Mammary epithelial cell (primary cell): ENCODE results near the gene SF3B4.

Experiments
- CTCF ChIP-seq, 2 donors: IDR thresholded peaks in 1 of 2; conservative IDR thresholded peaks in 1 of 2; 2 replicates each; pipeline ENCODE4 v1.5.1; 2011 to 2012; ENCODE audit warnings: inconsistent platforms in 2 of 2, low read length in 2 of 2, mild to moderate bottlenecking in 2 of 2, control low read depth in 1 of 2, low read depth in 1 of 2; ENCODE audit not compliant: insufficient read depth in 1 of 2; ENCODE audit errors: extremely low read depth in 1 of 2
- EZH2 ChIP-seq: IDR thresholded peaks from 2 replicates; pipeline ENCODE4 v1.6.1; 2012; ENCODE audit warnings: low read length, inconsistent platforms, borderline replicate concordance

GRCh38 chr1:149942207-149942606 is 14.6 kb upstream of the SF3B4 start:
- peak in 1 of 2 donors; percentile 10 for TF ChIP-seq CTCF (conservative IDR thresholded peaks at IDR 0.05 in 1 of 2, IDR thresholded peaks at IDR 0.05 in 1 of 2; ENCODE audit: extremely low read depth in 1 of 2, insufficient read depth in 1 of 2, low read depth in 1 of 2, low read length in 2 of 2)
- TF ChIP-seq EZH2 = no peak
